Islet precursor cell (in vitro differentiated cells): ENCODE measurements around the gene CYSRT1.

Source experiments
- DNase-seq: peaks from one replicate; pipeline ENCODE4 v3.0.0-alpha.2; 2018

Gene CYSRT1

DNA sequence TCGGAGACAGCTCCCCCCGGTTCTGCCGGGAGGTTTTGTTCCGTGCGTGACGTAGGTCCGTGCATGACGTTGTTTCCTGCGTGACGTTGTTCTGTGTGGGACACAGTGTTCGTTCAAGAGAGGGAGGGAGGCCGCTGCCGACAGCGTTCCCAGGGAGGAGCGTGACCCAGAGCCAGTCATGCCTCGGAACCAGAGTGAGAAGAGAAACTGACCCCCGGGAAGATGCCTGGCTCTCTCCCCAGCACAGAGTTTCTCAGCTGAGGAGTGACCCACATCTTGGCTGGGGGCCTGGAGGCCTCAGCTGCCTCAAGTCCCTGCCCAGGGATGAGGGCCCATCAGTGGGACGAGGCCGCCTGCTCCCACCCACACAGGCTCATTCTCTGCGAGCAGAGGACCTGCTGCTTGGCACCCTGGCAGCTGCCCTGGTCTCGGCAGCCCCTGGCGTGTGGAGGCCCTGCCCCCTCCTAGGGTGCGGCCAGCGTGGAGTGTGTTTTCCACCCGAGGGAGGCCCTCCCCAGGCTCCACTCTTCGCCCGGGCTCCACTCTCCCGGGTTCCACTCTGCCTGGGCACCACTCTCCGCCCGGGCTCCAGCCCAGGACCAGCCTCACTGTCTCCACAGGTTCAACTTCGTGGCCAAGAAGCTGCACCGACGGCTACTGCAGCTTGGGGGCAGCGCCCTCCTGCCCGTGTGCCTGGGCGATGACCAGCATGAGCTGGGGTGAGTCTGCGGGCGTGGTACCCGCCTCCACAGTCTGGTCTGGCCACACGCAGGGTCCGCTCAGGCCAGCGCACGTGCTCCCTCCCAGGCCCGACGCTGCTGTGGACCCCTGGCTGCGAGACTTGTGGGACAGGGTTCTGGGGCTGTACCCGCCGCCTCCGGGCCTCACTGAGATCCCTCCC, 11.6 kb upstream of the CYSRT1 start:
- no peak for DNase-seq

GRCh38 chr9:137214620-137215019, 10.4 kb upstream of the CYSRT1 start:
- no peak for DNase-seq

GRCh38 chr9:137215196-137215986, 9.6 kb upstream of the CYSRT1 start:
- DNase-seq, result no peak

- DNase-seq, result no peak
These were observed 8.6 kb upstream of the CYSRT1 start for GRCh38 chr9:137216188-137216965.

DNA sequence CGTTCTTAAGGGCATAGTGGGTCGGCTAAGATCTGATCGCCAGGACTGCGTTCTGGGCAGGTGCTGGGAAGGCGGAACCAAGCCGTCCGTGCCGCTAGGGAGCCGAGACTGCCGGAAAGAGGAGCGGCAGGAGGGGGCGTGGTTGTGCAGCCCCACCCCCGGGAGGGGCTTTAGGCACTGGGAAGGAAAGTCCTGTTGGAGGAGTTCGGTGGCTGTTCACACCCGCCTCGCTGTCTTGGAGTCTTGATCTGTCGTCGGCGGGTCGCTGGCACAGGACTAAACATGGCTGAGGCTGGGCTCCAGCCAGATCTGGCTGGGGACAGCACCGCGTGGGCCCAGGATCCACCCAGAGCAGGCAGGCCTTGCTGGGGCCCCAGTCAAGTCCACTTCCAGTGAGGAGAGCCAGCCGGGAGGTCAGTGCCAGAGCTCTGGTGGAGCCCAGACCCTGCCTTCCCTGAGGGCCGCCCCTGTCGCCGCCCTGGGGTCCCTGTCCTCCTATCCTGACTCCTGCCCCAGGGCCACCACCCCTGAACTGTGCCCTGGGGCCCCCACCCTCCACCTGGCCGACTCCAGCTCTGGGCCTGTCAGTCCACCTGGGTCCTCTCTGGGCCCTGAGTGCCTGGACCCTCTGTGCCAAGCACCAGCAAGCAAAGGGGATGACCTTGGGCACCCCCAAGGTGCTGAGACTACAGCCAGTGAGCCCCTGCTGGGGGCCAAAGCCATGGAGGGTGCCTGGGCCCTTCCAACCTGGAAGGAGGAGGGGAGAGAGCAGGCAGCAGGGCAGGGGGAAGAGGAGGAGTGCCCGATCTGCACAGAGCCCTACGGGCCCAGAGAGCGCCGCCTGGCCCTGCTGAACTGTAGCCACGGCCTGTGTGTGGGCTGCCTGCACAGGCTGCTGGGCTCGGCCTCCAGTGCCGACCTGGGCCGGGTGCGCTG, 7.4 kb upstream of the CYSRT1 start:
- peak; percentile 87 for DNase-seq

DNA sequence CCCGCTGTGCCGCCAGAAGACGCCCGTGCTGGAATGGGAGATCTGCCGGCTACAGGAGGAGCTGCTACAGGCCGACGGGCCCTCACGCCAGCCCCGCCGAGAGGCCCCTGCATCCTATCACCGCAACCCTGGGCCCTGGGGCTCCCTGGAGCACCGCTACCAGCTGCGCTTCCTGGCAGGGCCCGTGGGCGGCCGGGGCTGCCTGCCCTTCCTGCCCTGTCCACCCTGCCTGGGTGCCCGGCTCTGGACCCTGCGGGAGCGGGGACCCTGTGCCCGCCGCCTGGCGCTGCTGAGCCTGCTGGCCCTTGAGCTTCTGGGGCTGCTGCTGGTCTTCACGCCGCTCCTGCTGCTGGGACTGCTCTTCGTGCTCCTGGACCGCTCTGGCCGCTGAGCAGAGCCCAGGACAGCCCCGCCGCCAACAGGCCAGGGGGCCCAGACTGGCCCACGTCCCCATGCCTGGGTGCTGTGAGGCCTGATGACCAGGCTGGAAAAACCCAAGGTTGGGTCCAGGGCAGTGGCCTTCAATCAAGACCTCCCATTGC, 6.7 kb upstream of the CYSRT1 start:
- DNase-seq, result no peak

DNA sequence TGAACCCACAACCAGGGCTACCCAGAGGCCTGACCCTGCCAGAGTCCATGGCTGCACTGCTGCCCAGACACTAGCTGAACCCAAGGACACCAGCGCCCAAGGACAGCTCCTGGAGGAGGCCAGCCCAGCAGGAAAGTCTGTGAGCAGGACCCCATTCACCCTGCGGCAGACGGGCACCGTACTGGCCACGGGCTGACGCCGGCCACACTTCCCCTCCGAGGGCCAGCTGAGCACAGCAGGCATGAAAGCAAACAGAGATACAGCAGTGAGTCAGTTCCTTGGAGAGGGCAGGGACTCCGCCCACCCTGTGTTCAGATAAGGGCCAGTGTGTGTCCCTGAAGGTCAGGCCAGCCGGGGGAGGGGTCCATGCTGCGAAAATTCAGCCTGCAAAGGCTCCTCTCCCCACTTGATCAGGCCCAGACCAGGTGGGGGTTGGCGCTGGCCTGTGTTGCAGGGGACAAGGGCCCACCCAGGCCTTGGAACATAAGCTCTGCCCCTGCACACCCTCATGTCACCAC, 6.2 kb upstream of the CYSRT1 start:
- DNase-seq, result peak; percentile 84

DNA sequence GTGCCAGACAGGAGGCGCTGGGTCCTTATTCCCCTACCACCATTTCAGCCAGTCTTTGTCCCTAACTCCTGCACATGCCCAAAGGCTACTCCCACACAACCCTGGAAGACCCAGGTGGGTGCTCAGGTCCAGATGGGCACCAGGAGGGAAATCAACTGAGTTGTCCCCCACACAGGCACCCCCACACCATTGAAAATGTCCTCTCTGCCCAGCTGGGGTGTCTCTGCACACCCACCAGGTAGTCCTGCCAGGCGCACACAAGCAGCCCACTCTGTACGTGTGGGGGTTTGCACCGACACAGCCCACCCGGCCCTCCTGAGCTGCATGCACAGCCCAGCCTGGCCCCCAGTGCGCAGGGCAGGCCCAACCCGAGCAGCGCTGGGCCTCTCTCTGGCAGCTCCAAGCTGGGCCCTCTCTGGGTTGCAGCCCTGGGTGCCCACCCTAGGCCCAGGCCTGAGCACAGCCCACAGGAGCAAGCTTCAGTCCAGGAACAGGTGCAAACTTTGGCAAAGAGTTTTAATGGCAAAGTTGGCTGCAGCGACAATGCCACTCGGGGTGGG, 5.1 kb upstream of the CYSRT1 start:
- no peak for DNase-seq

- DNase-seq, result no peak
These were observed 4.5 kb upstream of the CYSRT1 start for GRCh38 chr9:137220317-137221094.

GRCh38 chr9:137221095-137221505, 3.9 kb upstream of the CYSRT1 start:
- no peak for DNase-seq

GRCh38 chr9:137221506-137222111, 3.4 kb upstream of the CYSRT1 start:
- DNase-seq, result no peak

- DNase-seq, result no peak
These were observed 2.5 kb upstream of the CYSRT1 start, which contains the start of gene RNF208 for GRCh38 chr9:137222190-137223077. Gene RNF208, minus strand, starts transcription at chr9:137222240. Its CDS starts 1,028 bp downstream, at chr9:137221212.

DNA sequence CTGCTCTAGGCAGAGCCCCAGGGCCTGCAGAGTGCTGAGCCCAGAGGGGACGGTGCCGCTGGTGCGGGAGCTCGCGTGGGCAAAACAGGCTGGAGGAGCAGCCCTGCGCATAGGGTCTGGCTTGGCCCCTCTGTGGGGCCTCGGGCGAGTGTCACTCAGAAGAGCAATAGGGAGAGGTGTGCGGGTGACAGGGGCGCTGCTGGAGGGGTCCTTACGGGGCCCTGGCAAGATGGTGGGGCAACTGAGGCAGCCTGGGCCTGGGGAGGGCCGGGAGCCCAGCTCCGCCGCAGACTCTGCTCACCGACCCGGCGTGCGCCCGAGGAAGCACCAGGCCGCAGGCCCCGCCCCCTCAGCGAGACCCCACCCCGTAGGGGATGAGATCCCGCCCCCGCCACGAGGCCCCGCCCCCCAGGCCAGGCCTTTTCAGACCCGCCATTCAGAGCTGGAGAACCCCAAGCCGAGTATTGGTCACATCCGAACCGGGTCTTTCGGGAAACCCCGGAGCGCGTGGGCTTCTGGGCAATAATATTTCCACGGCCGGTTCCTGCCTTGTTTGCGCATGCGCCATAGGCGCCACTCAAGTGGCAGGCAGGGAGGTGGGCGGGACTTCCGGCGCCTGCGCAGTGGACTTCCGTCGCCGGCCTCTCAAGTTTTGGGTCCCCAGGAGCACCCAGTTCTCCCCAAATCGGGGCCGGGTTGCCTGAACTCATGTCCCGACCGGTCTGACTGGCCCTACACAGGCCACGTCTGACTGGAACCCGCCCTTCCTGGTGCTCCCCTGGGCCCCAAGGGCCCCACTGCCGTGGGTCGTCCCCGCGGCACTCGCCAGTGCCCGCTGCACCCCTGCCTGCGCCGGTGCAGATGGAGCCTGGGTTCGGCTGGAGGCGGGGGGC, 1.6 kb upstream of the CYSRT1 start:
- DNase-seq, result peak; percentile 98

GRCh38 chr9:137225699-137226331, 841 bp downstream of the CYSRT1 start:
- no peak for DNase-seq

- peak; percentile 82 for DNase-seq
These were observed 1.5 kb downstream of the CYSRT1 start for GRCh38 chr9:137226338-137227053.
